ENCODE measurements around the gene INPP5A.
"Not testable (repeated sequence)": the region's sequence is repeated elsewhere in the genome, so short reads cannot be mapped to it uniquely, and the experiment has no call there.

The INPP5A gene

DNA sequence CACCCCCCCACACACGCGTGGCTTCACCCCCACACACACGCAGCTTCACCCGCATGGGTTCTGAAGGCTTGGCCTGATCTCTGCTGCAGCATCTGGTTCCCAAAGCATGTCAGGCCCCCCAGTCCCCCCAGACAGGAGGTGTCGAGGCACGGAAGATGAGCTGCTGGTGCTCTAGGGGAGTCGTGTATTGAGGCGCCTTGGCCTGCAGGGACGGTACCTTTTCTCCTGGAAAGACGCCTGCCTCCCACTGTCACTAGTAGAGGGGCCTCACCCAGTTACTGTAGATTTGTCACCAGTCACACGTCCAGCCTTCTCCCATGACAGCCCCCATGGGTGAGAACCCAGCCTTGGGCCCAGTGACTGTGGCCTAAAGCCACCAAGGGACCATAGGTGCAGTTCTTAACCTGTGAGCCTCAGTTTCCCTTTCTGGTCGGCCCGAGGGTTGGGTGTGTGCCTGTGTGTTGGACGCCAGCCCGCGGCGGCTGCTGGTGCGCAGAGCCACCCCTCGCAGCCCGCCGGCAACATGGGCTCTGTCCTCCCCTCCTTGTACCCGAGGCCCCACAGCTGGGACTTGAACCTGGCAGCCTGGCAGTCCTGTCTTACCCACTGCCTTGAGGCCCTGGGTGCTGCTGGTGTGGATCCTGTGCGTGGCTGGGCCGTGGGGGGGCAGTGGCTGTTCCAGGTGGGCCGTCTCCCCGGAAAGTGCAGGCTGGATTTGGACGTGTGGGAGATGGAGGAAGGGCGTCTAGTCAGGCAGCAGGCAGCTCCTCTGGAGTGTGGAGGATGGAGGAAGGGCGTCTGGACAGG, 166.6 kb downstream of the INPP5A start:
- Histone ChIP-seq H3K4me1 (ENCODE audit: control extremely low read depth in 1 of 4, control insufficient read depth in 4 of 4, insufficient read depth in 4 of 4, low read length in 3 of 4) (no peaks in the 10 kb centered on the region), H3K4me3 (ENCODE audit: control insufficient read depth in 1 of 7, extremely low read depth in 1 of 7, insufficient read depth in 4 of 7, low read depth in 2 of 7, low read length in 6 of 7) (no peak overlapping the region), H3K36me3 (ENCODE audit: control insufficient read depth in 4 of 4, insufficient read depth in 4 of 4, low read length in 3 of 4) (peaks cover 0 to 78% (median 31%) of the 10 kb centered on the region in 4 experiments), H3K27ac (ENCODE audit: insufficient read depth in 1 of 2, low read depth in 1 of 2, low read length in 2 of 2, poor library complexity in 1 of 2, severe bottlenecking in 2 of 2) (no peak overlapping the region), H3K9me3 (ENCODE audit: control extremely low read depth in 1 of 5, control insufficient read depth in 4 of 5, insufficient read depth in 2 of 5, low read depth in 1 of 5, low read length in 4 of 5) (peaks cover 0 to 30% (median 27%) of the 10 kb centered on the region in 5 experiments), H3K27me3 (replicated peaks in 2 of 5; ENCODE audit: control insufficient read depth in 4 of 5, insufficient read depth in 5 of 5, low read length in 4 of 5) (no peaks in the 10 kb centered on the region)
- over 99% methylated on average over 23 of the region's 29 CpGs for WGBS (ENCODE audit: insufficient coverage)
- ChIA-PET CTCF (interaction anchor here (0.6 kb wide), 1 partner anchor 200 kb away, joined by 5 read pairs; no protein-coding TSS in a partner anchor), POLR2A (interaction anchor here (0.6 kb wide), 1 partner anchor 505 kb away, joined by 3 read pairs; no protein-coding TSS in a partner anchor)
- DNase-seq, result no peak

DNA sequence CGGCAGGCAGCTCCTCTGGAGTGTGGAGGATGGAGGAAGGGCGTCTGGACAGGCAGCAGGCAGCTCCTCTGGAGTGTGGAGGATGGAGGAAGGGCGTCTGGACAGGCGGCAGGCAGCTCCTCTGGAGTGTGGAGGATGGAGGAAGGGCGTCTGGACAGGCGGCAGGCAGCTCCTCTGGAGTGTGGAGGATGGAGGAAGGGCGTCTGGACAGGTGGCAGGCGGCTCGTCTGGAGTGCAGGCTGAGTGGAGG, 167.2 kb downstream of the INPP5A start:
- H3K9me3 ChIP-seq (ENCODE audit: control extremely low read depth in 1 of 5, control insufficient read depth in 4 of 5, insufficient read depth in 2 of 5, low read depth in 1 of 5, low read length in 4 of 5), result peaks cover 0 to 30% (median 27%) of the 10 kb centered on the region in 5 experiments
- H3K4me1 ChIP-seq (ENCODE audit: control extremely low read depth in 1 of 4, control insufficient read depth in 4 of 4, insufficient read depth in 4 of 4, low read length in 3 of 4); POLR2A ChIA-PET; DNase-seq; H3K27me3 ChIP-seq (replicated peaks in 2 of 5; ENCODE audit: control insufficient read depth in 4 of 5, insufficient read depth in 5 of 5, low read length in 4 of 5); H3K27ac ChIP-seq (ENCODE audit: insufficient read depth in 1 of 2, low read depth in 1 of 2, low read length in 2 of 2, poor library complexity in 1 of 2, severe bottlenecking in 2 of 2); CTCF ChIA-PET; H3K4me3 ChIP-seq (ENCODE audit: control insufficient read depth in 1 of 7, extremely low read depth in 1 of 7, insufficient read depth in 4 of 7, low read depth in 2 of 7, low read length in 6 of 7): not testable (repeated sequence)
- 90% methylated on average over 7 of the region's 9 CpGs for WGBS (ENCODE audit: insufficient coverage)
- H3K36me3 ChIP-seq (ENCODE audit: control insufficient read depth in 4 of 4, insufficient read depth in 4 of 4, low read length in 3 of 4), result peaks cover 0 to 77% (median 33%) of the 10 kb centered on the region in 4 experiments

DNA sequence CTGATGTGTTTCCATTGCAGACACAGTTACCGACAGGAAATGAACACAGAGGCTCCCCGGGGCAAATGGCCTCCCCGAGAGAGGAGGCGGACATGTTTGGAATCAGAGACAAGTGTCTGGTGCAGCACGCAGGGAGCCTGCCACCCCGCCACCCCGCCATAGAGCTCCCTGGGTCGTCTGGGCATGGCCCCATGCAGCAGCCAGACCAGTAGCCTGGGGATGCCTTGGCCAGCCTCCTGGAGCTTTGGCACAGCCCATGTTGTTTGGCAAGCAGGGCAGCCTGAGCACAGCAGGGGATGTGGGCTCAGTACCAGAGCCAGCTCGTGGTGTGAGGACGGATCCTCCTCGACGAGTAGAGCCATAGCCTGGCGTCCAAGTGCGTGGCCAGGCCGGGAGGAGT, 167.6 kb downstream of the INPP5A start:
- Histone ChIP-seq H3K36me3 (ENCODE audit: control insufficient read depth in 4 of 4, insufficient read depth in 4 of 4, low read length in 3 of 4) (peaks cover 0 to 78% (median 35%) of the 10 kb centered on the region in 4 experiments), H3K9me3 (ENCODE audit: control extremely low read depth in 1 of 5, control insufficient read depth in 4 of 5, insufficient read depth in 2 of 5, low read depth in 1 of 5, low read length in 4 of 5) (peaks cover 0 to 30% (median 27%) of the 10 kb centered on the region in 5 experiments), H3K27me3 (replicated peaks in 2 of 5; ENCODE audit: control insufficient read depth in 4 of 5, insufficient read depth in 5 of 5, low read length in 4 of 5) (no peaks in the 10 kb centered on the region), H3K27ac (ENCODE audit: insufficient read depth in 1 of 2, low read depth in 1 of 2, low read length in 2 of 2, poor library complexity in 1 of 2, severe bottlenecking in 2 of 2) (no peak overlapping the region), H3K4me1 (ENCODE audit: control extremely low read depth in 1 of 4, control insufficient read depth in 4 of 4, insufficient read depth in 4 of 4, low read length in 3 of 4) (no peaks in the 10 kb centered on the region), H3K4me3 (ENCODE audit: control insufficient read depth in 1 of 7, extremely low read depth in 1 of 7, insufficient read depth in 4 of 7, low read depth in 2 of 7, low read length in 6 of 7) (no peak overlapping the region)
- WGBS (ENCODE audit: insufficient coverage), result 100% methylated on average over 12 of the region's 15 CpGs
- ChIA-PET POLR2A (no interaction called here), CTCF (no interaction called here)
- DNase-seq, result no peak

DNA sequence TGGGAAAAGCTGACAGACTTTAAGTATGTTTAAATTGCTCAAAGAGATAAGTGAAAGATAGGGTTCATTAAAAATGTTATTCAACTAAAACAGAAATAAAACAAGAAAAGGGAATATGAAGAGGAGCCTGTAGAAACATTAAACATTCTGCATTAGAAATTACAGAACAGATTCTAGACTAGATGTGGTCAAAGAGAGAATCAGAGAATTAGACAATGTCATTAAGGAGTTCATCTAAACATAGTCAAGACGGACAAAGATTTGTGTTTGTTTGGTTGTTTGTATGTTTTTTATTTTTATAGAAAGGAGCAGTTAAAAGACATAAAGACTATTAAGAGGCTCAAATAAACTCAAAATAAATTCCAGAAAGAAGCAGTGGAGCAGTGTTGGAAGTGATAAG, 168.4 kb downstream of the INPP5A start:
- WGBS (ENCODE audit: insufficient coverage), result 100% methylated on average over 1 of the region's 1 CpG
- no peaks in the 10 kb centered on the region for H3K27me3 ChIP-seq (replicated peaks in 2 of 5; ENCODE audit: control insufficient read depth in 4 of 5, insufficient read depth in 5 of 5, low read length in 4 of 5)
- peaks cover 0 to 78% (median 38%) of the 10 kb centered on the region in 4 experiments for H3K36me3 ChIP-seq (ENCODE audit: control insufficient read depth in 4 of 4, insufficient read depth in 4 of 4, low read length in 3 of 4)
- ChIA-PET POLR2A (no interaction called here), CTCF (no interaction called here)
- H3K4me3 ChIP-seq (ENCODE audit: control insufficient read depth in 1 of 7, extremely low read depth in 1 of 7, insufficient read depth in 4 of 7, low read depth in 2 of 7, low read length in 6 of 7), result no peak overlapping the region
- H3K9me3 ChIP-seq (ENCODE audit: control extremely low read depth in 1 of 5, control insufficient read depth in 4 of 5, insufficient read depth in 2 of 5, low read depth in 1 of 5, low read length in 4 of 5), result peaks cover 0 to 30% (median 27%) of the 10 kb centered on the region in 5 experiments
- no peak overlapping the region for H3K27ac ChIP-seq (ENCODE audit: insufficient read depth in 1 of 2, low read depth in 1 of 2, low read length in 2 of 2, poor library complexity in 1 of 2, severe bottlenecking in 2 of 2)
- no peaks in the 10 kb centered on the region for H3K4me1 ChIP-seq (ENCODE audit: control extremely low read depth in 1 of 4, control insufficient read depth in 4 of 4, insufficient read depth in 4 of 4, low read length in 3 of 4)
- DNase-seq, result peak in 1 of 3 donors; percentile 5

DNA sequence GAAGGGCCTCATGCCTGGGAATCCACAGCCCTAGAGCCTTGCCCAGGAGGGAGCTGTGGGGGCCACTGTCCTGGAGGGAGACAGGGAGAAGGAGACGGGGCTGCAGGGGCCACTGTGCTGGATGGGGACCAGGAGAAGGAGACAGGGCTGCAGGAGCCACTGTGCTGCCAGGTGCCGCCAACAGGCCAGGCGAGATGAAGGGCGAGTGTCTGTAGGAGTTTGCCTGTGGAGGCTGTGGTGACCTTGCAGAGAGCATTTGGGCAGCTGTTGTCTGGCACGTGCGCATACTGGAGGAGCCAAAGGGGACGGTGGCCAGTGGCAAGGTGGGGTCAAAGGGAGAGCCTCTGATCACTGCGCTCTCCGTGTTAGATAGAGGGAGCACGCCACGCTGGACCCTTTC, 169.1 kb downstream of the INPP5A start:
- Histone ChIP-seq H3K4me1 (ENCODE audit: control extremely low read depth in 1 of 4, control insufficient read depth in 4 of 4, insufficient read depth in 4 of 4, low read length in 3 of 4) (no peaks in the 10 kb centered on the region), H3K36me3 (ENCODE audit: control insufficient read depth in 4 of 4, insufficient read depth in 4 of 4, low read length in 3 of 4) (peaks cover 0 to 80% (median 38%) of the 10 kb centered on the region in 4 experiments), H3K9me3 (ENCODE audit: control extremely low read depth in 1 of 5, control insufficient read depth in 4 of 5, insufficient read depth in 2 of 5, low read depth in 1 of 5, low read length in 4 of 5) (peaks cover 0 to 30% (median 27%) of the 10 kb centered on the region in 5 experiments), H3K27me3 (replicated peaks in 2 of 5; ENCODE audit: control insufficient read depth in 4 of 5, insufficient read depth in 5 of 5, low read length in 4 of 5) (no peaks in the 10 kb centered on the region), H3K27ac (ENCODE audit: insufficient read depth in 1 of 2, low read depth in 1 of 2, low read length in 2 of 2, poor library complexity in 1 of 2, severe bottlenecking in 2 of 2) (no peak overlapping the region), H3K4me3 (ENCODE audit: control insufficient read depth in 1 of 7, extremely low read depth in 1 of 7, insufficient read depth in 4 of 7, low read depth in 2 of 7, low read length in 6 of 7) (no peak overlapping the region)
- ChIA-PET POLR2A (no interaction called here), CTCF (no interaction called here)
- DNase-seq, result no peak
- 97% methylated on average over 11 of the region's 11 CpGs for WGBS (ENCODE audit: insufficient coverage)

DNA sequence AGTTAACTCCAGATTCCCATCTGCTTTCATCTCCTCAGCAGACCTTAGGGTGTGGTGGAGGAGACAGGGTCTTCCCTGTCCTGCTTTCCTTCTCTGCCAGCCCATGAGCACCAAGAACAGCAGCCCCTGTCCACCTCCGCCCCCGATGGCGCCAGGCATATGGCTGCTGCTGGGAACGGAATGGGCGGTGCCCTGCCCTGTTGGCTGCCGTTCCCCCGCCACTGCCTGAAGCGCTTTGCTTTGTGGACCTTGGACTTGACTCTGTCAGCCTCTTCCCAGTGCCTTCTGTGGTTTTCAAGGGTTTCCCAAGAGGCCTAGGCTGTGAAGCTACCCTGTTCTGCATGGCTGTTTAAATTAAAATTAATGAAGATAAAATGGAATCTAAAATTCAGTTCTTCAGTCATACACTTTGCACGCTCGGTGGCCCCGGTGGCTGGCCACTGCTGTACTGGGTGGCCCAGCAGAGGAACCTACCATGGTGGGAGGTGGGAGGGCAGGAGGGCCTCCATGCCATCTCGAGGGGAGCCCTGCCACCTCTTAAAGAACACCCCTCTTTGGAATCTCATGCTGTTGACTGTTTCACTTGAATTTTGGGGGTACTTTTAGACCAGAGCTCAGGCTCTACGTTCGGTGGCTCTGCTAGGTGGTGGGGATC, 169.7 kb downstream of the INPP5A start:
- 96% methylated on average over 7 of the region's 14 CpGs for WGBS (ENCODE audit: insufficient coverage)
- H3K36me3 ChIP-seq (ENCODE audit: control insufficient read depth in 4 of 4, insufficient read depth in 4 of 4, low read length in 3 of 4), result peaks cover 0 to 86% (median 38%) of the 10 kb centered on the region in 4 experiments
- no peak overlapping the region for H3K4me3 ChIP-seq (ENCODE audit: control insufficient read depth in 1 of 7, extremely low read depth in 1 of 7, insufficient read depth in 4 of 7, low read depth in 2 of 7, low read length in 6 of 7)

DNA sequence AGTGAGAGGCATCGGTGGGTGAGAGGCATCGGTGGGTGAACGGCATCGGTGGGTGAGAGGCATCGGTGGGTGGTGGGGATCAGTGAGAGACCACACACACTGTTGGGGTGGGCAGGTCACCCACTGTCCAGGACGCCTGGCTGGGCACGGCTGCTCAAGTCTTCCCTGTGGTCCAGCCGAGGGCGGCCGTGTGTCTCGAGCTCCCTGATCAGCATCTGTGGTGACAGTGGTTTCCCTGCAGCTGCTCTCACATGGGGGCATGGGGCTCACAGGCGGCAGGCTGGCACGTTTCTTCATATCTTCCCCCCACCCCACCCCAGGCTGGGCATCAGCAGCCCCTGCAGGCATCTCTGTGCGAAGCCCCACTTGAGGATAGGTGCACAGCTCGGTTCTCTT, 170.2 kb downstream of the INPP5A start:
- WGBS (ENCODE audit: insufficient coverage), result 93% methylated on average over 15 of the region's 15 CpGs
- H3K27ac ChIP-seq (ENCODE audit: insufficient read depth in 1 of 2, low read depth in 1 of 2, low read length in 2 of 2, poor library complexity in 1 of 2, severe bottlenecking in 2 of 2), result no peak overlapping the region
- peaks cover 0 to 88% (median 38%) of the 10 kb centered on the region in 4 experiments for H3K36me3 ChIP-seq (ENCODE audit: control insufficient read depth in 4 of 4, insufficient read depth in 4 of 4, low read length in 3 of 4)
- H3K9me3 ChIP-seq (ENCODE audit: control extremely low read depth in 1 of 5, control insufficient read depth in 4 of 5, insufficient read depth in 2 of 5, low read depth in 1 of 5, low read length in 4 of 5), result peaks cover 0 to 30% (median 27%) of the 10 kb centered on the region in 5 experiments
- no peaks in the 10 kb centered on the region for H3K27me3 ChIP-seq (replicated peaks in 2 of 5; ENCODE audit: control insufficient read depth in 4 of 5, insufficient read depth in 5 of 5, low read length in 4 of 5)
- H3K4me3 ChIP-seq (ENCODE audit: control insufficient read depth in 1 of 7, extremely low read depth in 1 of 7, insufficient read depth in 4 of 7, low read depth in 2 of 7, low read length in 6 of 7), result no peak overlapping the region
- CTCF ChIA-PET, result no interaction called here
- H3K4me1 ChIP-seq (ENCODE audit: control extremely low read depth in 1 of 4, control insufficient read depth in 4 of 4, insufficient read depth in 4 of 4, low read length in 3 of 4), result no peaks in the 10 kb centered on the region
- no peak for DNase-seq
- POLR2A ChIA-PET, result no interaction called here

More for the DNA sequence above, 169.7 kb downstream of the INPP5A start:
- POLR2A ChIA-PET, result no interaction called here
- H3K27me3 ChIP-seq (replicated peaks in 2 of 5; ENCODE audit: control insufficient read depth in 4 of 5, insufficient read depth in 5 of 5, low read length in 4 of 5), result no peaks in the 10 kb centered on the region
- no peaks in the 10 kb centered on the region for H3K4me1 ChIP-seq (ENCODE audit: control extremely low read depth in 1 of 4, control insufficient read depth in 4 of 4, insufficient read depth in 4 of 4, low read length in 3 of 4)
- H3K9me3 ChIP-seq (ENCODE audit: control extremely low read depth in 1 of 5, control insufficient read depth in 4 of 5, insufficient read depth in 2 of 5, low read depth in 1 of 5, low read length in 4 of 5), result peaks cover 0 to 30% (median 27%) of the 10 kb centered on the region in 5 experiments
- DNase-seq, result no peak
- CTCF ChIA-PET, result no interaction called here
- H3K27ac ChIP-seq (ENCODE audit: insufficient read depth in 1 of 2, low read depth in 1 of 2, low read length in 2 of 2, poor library complexity in 1 of 2, severe bottlenecking in 2 of 2), result no peak overlapping the region

Measured in common myeloid progenitor, CD34-positive (primary cell).